HUES64 (cell line): ENCODE data around the gene SYT15.
A peak's percentile ranks its signal among the peaks of the same experiment; 100 is the strongest.
"Not testable (repeated sequence)": the region's sequence is repeated elsewhere in the genome, so short reads cannot be mapped to it uniquely, and the experiment has no call there.

ENCODE experiments used
- H3K27ac ChIP-seq: 2 replicates; pipeline ENCODE4 v1.7.0; 2013; ENCODE audit warnings: low read depth, low read length, inconsistent platforms
- H3K27me3 ChIP-seq: 2 replicates; pipeline ENCODE4 v1.6.1; 2013; ENCODE audit warnings: mild to moderate bottlenecking, low read length; ENCODE audit not compliant: insufficient read depth
- H3K36me3 ChIP-seq: 2 replicates; pipeline ENCODE4 v1.6.1; 2013; ENCODE audit warnings: mild to moderate bottlenecking, low read length; ENCODE audit not compliant: insufficient read depth
- H3K4me1 ChIP-seq: 2 replicates; pipeline ENCODE4 v1.6.1; 2013; ENCODE audit warnings: mild to moderate bottlenecking, low read length, moderate library complexity; ENCODE audit not compliant: insufficient read depth
- H3K4me3 ChIP-seq: 2 replicates; pipeline ENCODE4 v1.5.1; 2013; ENCODE audit warnings: mild to moderate bottlenecking, low read length, moderate library complexity
- H3K9ac ChIP-seq: 2 replicates; pipeline ENCODE4 v1.6.1; 2013; ENCODE audit warnings: mild to moderate bottlenecking, low read depth, low read length
- H3K9me3 ChIP-seq: 2 replicates; pipeline ENCODE4 v1.6.1; 2013; ENCODE audit warnings: low read depth, low read length; ENCODE audit not compliant: insufficient read depth
- WGBS: fragments of 150-250, 120-280 bp; methylation state at CpG from one replicate; pipeline ENCODE4 v1.1.7; 2013; ENCODE audit warnings: missing lambda C conversion rate; 5-methylcytosine and 5-hydroxymethylcytosine counted together

Gene SYT15

DNA sequence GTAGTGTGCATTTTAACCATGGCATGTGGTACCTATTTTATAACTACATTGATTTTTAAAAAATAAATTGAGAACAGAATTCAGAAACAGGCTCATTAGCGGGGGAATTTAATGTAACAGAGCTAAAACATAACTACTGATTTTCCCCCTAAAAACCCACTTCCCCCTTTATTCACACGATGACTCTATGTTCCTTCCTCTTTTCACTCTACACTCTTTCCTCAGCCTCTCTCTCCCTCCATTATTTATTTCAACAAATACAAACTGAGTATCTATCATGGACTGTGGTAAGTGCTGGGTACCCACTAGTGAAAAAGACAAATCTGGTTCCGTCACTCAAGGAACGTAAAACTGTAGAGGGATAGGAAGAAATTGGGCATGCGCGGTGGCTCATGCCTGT, 36.6 kb downstream of the SYT15 start:
- not testable (repeated sequence) for H3K4me1 ChIP-seq, H3K9ac ChIP-seq, H3K4me3 ChIP-seq, H3K27me3 ChIP-seq, H3K27ac ChIP-seq, H3K9me3 ChIP-seq, H3K36me3 ChIP-seq
- WGBS: no CpG with 5 or more reads among the region's 6 CpGs

DNA sequence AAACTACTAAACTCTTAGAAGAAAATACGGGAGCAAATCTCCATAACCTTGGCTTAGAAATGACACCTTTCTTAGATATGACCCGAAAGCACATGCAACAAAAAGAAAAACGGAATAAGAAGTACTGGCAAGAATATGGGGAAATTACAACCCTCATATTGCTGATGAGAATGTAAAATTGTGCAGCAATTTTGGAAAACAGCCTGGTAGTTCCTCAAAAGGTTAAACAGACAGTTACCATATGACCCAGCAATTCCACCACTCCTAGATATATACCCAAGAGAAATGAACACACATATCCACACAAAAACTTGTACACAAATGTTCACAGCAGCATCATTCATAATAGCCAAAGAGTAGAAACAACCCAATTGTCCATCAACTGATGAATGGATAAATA, 37.3 kb downstream of the SYT15 start:
- H3K4me3 ChIP-seq: not testable (repeated sequence)

DNA sequence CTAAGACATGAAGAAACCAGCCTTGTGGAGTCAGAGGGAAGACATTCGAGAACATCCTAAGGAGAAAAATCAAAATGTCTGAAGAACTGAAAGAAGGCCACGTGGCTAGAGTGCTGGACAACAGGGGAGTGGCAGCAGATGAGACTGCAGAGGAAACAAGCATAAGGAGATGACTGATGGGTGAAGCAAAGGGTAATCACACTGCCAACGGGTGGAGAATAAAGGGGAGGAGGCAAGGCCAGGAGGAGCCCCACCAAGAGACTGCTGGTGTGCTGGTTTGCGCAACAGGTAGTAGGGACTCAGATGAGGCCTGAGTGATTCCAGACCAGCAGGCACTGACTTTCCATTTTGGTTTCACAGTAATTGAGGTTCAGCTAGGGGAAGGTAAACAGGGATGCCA, 38.2 kb downstream of the SYT15 start:
- WGBS: 87% methylated on average over 2 of the region's 4 CpGs

More for the DNA sequence above, 37.3 kb downstream of the SYT15 start:
- H3K27me3 ChIP-seq, H3K4me1 ChIP-seq, H3K9ac ChIP-seq, H3K36me3 ChIP-seq, H3K9me3 ChIP-seq, H3K27ac ChIP-seq: not testable (repeated sequence)
- WGBS: no CpG with 5 or more reads among the region's 3 CpGs

DNA sequence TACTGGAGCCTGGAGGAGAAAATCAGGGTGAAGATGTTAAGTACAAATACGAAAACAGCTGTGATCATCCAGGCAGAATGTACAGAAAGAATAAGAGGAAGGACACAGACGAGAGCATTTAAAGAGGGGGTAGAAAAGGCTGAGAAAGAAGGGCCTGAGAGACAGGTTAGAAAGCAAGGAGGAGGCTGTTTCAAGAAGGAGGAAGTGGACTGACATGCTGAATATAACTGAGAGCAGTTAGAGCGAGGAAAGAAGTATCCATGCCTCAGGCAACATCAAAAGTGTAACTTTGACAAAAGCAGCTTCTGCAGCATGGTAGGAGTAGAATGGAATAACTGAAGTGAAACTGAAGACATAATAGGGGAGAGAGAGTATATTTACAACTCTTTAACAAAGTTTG, 39.0 kb downstream of the SYT15 start:
- not testable (repeated sequence) for H3K27ac ChIP-seq, H3K4me3 ChIP-seq, H3K27me3 ChIP-seq, H3K9me3 ChIP-seq, H3K4me1 ChIP-seq, H3K9ac ChIP-seq, H3K36me3 ChIP-seq
- 88% methylated on average over 2 of the region's 3 CpGs for WGBS

More for the DNA sequence above, 38.2 kb downstream of the SYT15 start:
- not testable (repeated sequence) for H3K36me3 ChIP-seq, H3K27me3 ChIP-seq, H3K4me3 ChIP-seq, H3K4me1 ChIP-seq, H3K9ac ChIP-seq, H3K27ac ChIP-seq, H3K9me3 ChIP-seq

DNA sequence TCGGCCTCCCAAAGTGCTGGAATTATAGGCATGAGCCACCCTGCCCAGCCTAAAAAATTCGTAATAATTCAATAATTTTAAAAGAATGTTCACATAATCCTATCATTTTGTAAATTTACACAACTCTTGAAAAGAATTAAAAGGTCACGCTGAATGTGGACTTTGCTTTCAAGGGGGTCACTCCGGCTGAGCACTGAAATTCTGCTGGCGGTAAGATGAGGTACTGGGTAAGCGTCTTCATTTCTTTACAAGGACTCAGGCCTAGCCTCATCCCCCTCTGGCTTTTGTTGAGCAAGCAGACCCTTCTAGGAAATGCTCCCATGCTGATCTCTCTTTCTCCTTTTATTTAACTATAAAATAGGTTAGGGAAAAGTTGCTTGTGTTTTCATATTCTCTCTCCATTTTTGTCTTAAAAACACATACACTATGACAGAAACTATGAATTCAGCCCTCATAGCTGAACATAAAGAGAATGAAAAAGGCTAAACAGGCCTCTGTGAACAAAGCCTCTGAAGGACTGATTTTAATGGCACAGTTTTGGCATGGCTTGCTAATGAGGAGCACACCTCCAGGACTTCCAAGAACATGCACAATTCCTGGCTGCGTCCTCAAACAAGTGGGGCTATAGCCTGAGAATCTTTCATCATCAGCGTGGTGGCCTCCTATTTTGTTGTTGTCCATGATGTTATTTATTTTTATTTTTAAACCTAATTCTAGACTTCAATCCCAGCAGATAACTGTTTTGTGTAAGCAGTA, 45.1 kb downstream of the SYT15 start:
- not testable (repeated sequence) for H3K36me3 ChIP-seq, H3K4me1 ChIP-seq, H3K27ac ChIP-seq, H3K9ac ChIP-seq, H3K27me3 ChIP-seq, H3K9me3 ChIP-seq, H3K4me3 ChIP-seq
- WGBS: no CpG with 5 or more reads among the region's 8 CpGs

DNA sequence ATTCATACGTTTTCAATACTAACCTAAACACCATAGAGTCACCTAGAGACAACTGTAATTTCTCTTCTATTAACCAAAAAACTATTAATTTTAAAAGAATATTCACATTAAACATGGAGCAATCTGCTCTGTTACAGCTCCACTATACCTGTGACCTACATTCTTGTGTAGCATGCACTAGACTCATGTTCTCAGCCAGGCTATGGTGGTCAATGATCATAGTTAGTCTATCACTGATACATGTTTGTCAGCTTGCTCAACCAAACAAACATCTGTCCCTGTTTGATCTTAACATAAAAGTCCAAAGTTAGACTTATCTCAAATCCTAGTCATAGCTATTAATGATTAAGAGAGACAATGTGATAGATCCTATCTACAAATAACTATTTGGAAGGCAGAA, 50.9 kb downstream of the SYT15 start:
- not testable (repeated sequence) for H3K9me3 ChIP-seq, H3K9ac ChIP-seq, H3K4me3 ChIP-seq, H3K27me3 ChIP-seq, H3K4me1 ChIP-seq, H3K36me3 ChIP-seq, H3K27ac ChIP-seq
- WGBS: no CpG with 5 or more reads among the region's 1 CpG

DNA sequence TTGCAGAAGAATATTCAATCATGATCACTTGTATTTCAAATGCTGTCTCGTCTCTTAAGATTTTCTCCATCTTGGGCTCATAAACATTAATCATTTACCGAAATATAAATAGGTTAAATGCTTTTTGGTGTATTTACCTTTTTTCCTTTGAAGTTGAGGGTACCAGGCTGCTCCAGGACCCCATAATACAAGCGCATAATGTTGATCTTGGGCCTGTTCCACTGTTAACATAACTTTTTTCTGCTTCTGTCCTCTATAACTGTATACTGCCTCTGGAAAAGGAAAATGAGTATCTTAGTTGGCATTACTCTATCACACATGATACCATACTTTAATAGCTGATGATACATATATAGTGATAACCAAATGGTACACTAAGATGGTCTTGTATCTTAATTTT, 51.9 kb downstream of the SYT15 start:
- H3K4me1 ChIP-seq, H3K27ac ChIP-seq, H3K4me3 ChIP-seq, H3K9me3 ChIP-seq, H3K27me3 ChIP-seq, H3K9ac ChIP-seq, H3K36me3 ChIP-seq: not testable (repeated sequence)
- no CpG with 5 or more reads among the region's 3 CpGs for WGBS

DNA sequence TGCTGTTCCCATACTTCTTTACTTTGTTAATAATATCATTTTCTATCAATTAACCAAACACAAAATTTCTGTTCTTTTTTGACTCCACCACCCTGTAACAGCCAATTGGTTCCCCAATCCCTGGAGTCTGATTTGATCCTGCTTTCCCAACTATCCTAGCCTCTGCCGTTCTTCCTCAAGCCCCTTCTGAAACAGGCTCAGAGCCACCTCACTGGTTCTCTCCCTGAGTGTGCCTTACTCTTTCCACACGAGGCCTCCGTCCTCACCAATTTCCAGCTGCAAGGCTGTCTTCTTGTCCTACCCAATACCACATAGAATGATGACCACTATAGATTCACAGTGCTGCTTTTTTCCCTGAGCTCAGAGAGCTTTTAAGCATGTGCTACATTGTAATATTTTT, 52.8 kb downstream of the SYT15 start:
- not testable (repeated sequence) for H3K27ac ChIP-seq, H3K9ac ChIP-seq, H3K9me3 ChIP-seq, H3K27me3 ChIP-seq, H3K4me1 ChIP-seq, H3K4me3 ChIP-seq, H3K36me3 ChIP-seq
- WGBS: no CpG with 5 or more reads among the region's 3 CpGs

DNA sequence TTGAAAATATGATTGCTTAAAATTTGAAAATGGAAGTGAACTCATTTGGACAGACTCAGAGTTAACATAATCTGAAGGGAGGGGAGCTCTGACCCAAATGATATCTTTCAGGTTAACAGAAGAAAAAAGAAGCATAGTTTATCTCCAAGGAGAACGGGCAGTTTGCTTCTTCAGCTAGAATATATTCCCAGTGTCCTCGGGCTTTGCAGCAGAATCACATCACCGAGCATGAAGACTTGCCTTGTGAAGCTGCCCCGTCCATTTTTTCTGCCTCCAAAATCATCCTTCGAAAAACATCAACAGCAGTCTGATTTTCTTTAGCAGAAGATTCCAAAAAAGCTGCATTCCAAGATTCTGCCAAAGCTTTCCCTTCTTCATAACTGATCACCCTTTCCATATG, 55.8 kb downstream of the SYT15 start:
- H3K27me3 ChIP-seq, H3K9me3 ChIP-seq, H3K27ac ChIP-seq, H3K9ac ChIP-seq, H3K4me3 ChIP-seq, H3K4me1 ChIP-seq, H3K36me3 ChIP-seq: not testable (repeated sequence)
- 71% methylated on average over 5 of the region's 5 CpGs for WGBS

DNA sequence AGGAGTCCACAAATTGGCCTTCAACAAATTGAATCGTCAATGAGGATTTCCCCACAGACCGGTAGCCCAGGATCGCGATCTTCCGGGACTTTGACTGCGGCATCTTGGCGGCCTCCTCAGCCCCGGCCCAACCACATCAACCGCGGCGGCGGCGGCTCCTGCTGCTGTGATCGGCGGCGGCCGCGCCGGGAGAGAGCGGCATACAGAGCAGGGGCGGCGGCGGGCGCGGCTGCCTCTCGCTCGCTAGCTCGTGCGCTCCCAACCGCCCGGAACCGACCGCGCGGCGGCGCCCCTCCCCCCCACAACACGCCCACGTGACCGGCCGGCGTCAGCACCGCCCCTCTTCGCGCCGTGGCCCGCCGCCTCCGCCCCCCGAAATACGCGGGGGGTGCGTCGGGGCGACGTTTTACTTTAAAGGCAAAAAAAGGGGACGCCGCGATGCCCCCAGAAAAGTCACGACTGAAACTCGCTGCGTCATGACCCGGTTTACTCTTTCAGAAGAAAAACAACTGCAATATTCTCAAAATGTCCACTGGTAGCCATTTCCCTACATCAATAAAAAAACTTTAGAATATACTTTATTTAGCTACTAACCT, 56.5 kb downstream of the SYT15 start:
- H3K9ac ChIP-seq, H3K4me1 ChIP-seq, H3K27me3 ChIP-seq, H3K9me3 ChIP-seq, H3K27ac ChIP-seq, H3K36me3 ChIP-seq: not testable (repeated sequence)
- WGBS: no CpG with 5 or more reads among the region's 63 CpGs
- peak overlapping the region; percentile 40; the same call in 1 of the 2 replicates for H3K4me3 ChIP-seq

DNA sequence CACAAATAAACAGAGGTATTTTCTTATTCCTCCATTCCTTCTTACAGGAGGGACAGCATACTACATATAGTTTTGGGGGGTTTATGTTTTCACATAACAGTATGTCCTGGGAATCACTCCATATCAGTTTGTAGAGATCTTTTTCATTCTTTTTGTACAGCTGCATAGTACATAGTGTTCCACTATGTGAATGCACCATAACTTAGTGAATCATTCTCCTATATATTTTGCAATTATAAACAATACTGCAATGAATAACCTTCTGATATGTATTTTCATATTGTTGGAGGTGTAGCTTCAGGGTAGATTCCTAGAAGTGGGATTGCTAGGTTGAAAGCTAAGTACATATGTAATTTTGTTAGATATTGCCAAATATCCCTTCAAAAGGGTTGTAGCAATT, 61.1 kb downstream of the SYT15 start:
- H3K9ac ChIP-seq, H3K27me3 ChIP-seq, H3K36me3 ChIP-seq, H3K27ac ChIP-seq, H3K4me3 ChIP-seq, H3K9me3 ChIP-seq, H3K4me1 ChIP-seq: not testable (repeated sequence)
